ENCODE measurements around the gene PSMG4.

The PSMG4 gene

DNA sequence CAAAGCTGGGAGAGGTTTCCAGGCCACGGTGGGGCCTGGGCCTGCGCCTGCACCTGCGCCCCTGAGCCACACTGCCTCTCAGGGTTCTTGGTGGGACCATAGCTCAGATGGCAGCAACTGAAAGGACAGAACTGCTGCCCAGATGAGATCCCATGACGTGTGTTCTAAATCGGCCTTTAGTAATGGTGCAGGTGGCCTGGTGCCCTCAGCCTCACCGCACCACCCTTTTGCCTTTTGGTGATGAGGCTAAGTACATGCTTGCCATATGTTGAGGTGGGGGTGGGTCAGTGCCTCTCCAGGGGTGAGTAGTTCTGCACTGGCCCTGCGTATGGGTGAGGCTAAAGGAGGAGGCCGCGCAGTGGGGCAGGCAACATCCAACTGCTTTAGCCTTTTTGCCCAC, 7.4 kb downstream of the PSMG4 start:
- H3K4me3 ChIP-seq (ENCODE audit: low read depth, low read length), result no peak overlapping the region
- no peaks in the 10 kb centered on the region for H3K9me3 ChIP-seq (ENCODE audit: control insufficient read depth, insufficient read depth, low read depth, low read length)
- ChIA-PET POLR2A (interaction anchor here (0.7 to 1.4 kb wide), 2 partner anchors 8 to 57 kb away, joined by 4 to 5 read pairs; partner anchors contain the start of gene PSMG4), CTCF (interaction anchor here (0.6 to 1.7 kb wide), 3 partner anchors 14 to 1106 kb away, joined by 3 to 5 read pairs (median 4); no protein-coding TSS in a partner anchor)
- H3K4me1 ChIP-seq (ENCODE audit: control insufficient read depth, insufficient read depth, low read length), result 0 out of 2 replicates have a peak, but pooled peaks cover 4% of the 10 kb centered on the region
- TF ChIP-seq ZNF214 (tag by site-specific recombination; IDR thresholded peaks at IDR 0.05; ENCODE audit: borderline replicate concordance) (no peak), HOXD13 (CRISPR knock-in tag; IDR thresholded peaks at IDR 0.05; ENCODE audit: borderline replicate concordance) (no peak), ZNF362 (tag by site-specific recombination; IDR thresholded peaks at IDR 0.05) (no peak), ZNF843 (tag by site-specific recombination; IDR thresholded peaks at IDR 0.05) (no peak), ZNF223 (tag by site-specific recombination; IDR thresholded peaks at IDR 0.05) (no peak), ZIC2 (tag by site-specific recombination; IDR thresholded peaks at IDR 0.05) (no peak), ZNF707 (tag by site-specific recombination; IDR thresholded peaks at IDR 0.05) (no peak), ZBTB49 (tag by site-specific recombination; IDR thresholded peaks at IDR 0.05; ENCODE audit: low read depth) (no peak), ZNF549 (tag by site-specific recombination; IDR thresholded peaks at IDR 0.05) (no peak), ZNF830 (tag by site-specific recombination; IDR thresholded peaks at IDR 0.05; ENCODE audit: low read depth) (no peak), GLI2 (tag by site-specific recombination; IDR thresholded peaks at IDR 0.05; ENCODE audit: borderline replicate concordance, low read depth) (no peak), ZNF561 (tag by site-specific recombination; IDR thresholded peaks at IDR 0.05; ENCODE audit: borderline replicate concordance) (no peak)
- H3K27ac ChIP-seq (ENCODE audit: extremely low read depth, low read depth, low read length), result no peak overlapping the region
- H3K36me3 ChIP-seq (ENCODE audit: control insufficient read depth in 2 of 2, insufficient read depth in 1 of 2, low read length in 2 of 2), result peaks cover 3 to 71% of the 10 kb centered on the region in 2 experiments; a peak in 1 of 3 replicates

DNA sequence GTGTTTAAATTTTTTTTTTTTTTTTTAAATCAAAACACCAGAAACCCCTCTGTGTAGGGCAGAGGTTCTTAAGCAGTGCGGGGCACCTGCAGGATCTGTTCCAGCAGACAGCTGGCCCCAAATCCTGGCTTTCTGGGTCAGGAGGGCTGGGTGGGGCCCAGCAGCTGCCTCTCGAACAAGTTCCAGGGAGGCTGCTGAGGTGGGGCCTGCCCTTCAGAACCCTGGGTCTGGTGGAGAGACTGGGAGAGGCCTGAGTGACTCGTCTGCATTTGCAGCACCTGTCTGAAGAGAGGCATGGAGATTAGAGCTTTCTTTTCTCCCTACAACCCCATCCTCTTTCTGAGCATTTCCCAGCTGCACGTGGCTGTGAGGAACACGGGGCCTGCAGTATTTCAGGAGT, 8.4 kb downstream of the PSMG4 start:
- Histone ChIP-seq H3K9me3 (ENCODE audit: control insufficient read depth, insufficient read depth, low read depth, low read length) (no peaks in the 10 kb centered on the region), H3K4me1 (ENCODE audit: control insufficient read depth, insufficient read depth, low read length) (no peaks in the 10 kb centered on the region), H3K36me3 (ENCODE audit: control insufficient read depth in 2 of 2, insufficient read depth in 1 of 2, low read length in 2 of 2) (peaks cover 3 to 73% of the 10 kb centered on the region in 2 experiments; a peak in 2 of 3 replicates), H3K27ac (ENCODE audit: extremely low read depth, low read depth, low read length) (no peak overlapping the region), H3K4me3 (ENCODE audit: low read depth, low read length) (no peak overlapping the region)
- TF ChIP-seq KLF1 (tag by site-specific recombination; IDR thresholded peaks at IDR 0.05) (peak; percentile 35), ZNF843 (tag by site-specific recombination; IDR thresholded peaks at IDR 0.05) (no peak)
- TF ChIP-seq, protein P1, sequence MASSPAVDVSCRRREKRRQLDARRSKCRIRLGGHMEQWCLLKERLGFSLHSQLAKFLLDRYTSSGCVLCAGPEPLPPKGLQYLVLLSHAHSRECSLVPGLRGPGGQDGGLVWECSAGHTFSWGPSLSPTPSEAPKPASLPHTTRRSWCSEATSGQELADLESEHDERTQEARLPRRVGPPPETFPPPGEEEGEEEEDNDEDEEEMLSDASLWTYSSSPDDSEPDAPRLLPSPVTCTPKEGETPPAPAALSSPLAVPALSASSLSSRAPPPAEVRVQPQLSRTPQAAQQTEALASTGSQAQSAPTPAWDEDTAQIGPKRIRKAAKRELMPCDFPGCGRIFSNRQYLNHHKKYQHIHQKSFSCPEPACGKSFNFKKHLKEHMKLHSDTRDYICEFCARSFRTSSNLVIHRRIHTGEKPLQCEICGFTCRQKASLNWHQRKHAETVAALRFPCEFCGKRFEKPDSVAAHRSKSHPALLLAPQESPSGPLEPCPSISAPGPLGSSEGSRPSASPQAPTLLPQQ (tag by site-specific recombination; IDR thresholded peaks at IDR 0.05), result peak; percentile 46; the same call in 1 of the 2 replicates
- ChIA-PET POLR2A (interaction anchor here (0.7 to 1.4 kb wide), 4 partner anchors 9 to 58 kb away, joined by 4 to 5 read pairs (median 4); partner anchors contain the start of gene PSMG4), CTCF (interaction anchor here (0.6 kb wide), 1 partner anchor 666 kb away, joined by 5 read pairs; no protein-coding TSS in a partner anchor)

- Histone ChIP-seq H3K27ac (ENCODE audit: extremely low read depth, low read depth, low read length) (no peak overlapping the region), H3K4me3 (ENCODE audit: low read depth, low read length) (no peak overlapping the region), H3K9me3 (ENCODE audit: control insufficient read depth, insufficient read depth, low read depth, low read length) (no peaks in the 10 kb centered on the region), H3K4me1 (ENCODE audit: control insufficient read depth, insufficient read depth, low read length) (no peaks in the 10 kb centered on the region), H3K36me3 (ENCODE audit: control insufficient read depth in 2 of 2, insufficient read depth in 1 of 2, low read length in 2 of 2) (peaks cover 3 to 79% of the 10 kb centered on the region in 2 experiments; a peak in 2 of 3 replicates)
- POLR2A ChIA-PET, result no interaction called here
- CTCF ChIA-PET, result no interaction called here
- TF ChIP-seq KLF1 (tag by site-specific recombination; IDR thresholded peaks at IDR 0.05) (no peak), REST (tag by site-specific recombination; IDR thresholded peaks at IDR 0.05) (no peak), ZNF2 (tag by site-specific recombination; IDR thresholded peaks at IDR 0.05) (no peak), ZNF501 (tag by site-specific recombination; IDR thresholded peaks at IDR 0.05) (no peak), ZNF449 (tag by site-specific recombination; IDR thresholded peaks at IDR 0.05) (no peak), BCL11A (tag by site-specific recombination; IDR thresholded peaks at IDR 0.05; ENCODE audit: low read depth) (no peak), ZNF184 (tag by site-specific recombination; IDR thresholded peaks at IDR 0.05) (no peak), ZNF16 (tag by site-specific recombination; IDR thresholded peaks at IDR 0.05; ENCODE audit: low read depth) (no peak)
Measured at GRCh38 chr6:3268680-3269079, 9.9 kb downstream of the PSMG4 start.

Data from HEK293 (cell line).